HG03095 (cell line): Measurements from ENCODE around the gene PTPN2.

Experiments used
- ATAC-seq: cut with Tn5 transposase; IDR thresholded peaks from one replicate; pipeline ENCODE4 v1.9.1; 2021; ENCODE audit warnings: moderate library complexity; ENCODE audit not compliant: unreplicated experiment

The PTPN2 gene

DNA sequence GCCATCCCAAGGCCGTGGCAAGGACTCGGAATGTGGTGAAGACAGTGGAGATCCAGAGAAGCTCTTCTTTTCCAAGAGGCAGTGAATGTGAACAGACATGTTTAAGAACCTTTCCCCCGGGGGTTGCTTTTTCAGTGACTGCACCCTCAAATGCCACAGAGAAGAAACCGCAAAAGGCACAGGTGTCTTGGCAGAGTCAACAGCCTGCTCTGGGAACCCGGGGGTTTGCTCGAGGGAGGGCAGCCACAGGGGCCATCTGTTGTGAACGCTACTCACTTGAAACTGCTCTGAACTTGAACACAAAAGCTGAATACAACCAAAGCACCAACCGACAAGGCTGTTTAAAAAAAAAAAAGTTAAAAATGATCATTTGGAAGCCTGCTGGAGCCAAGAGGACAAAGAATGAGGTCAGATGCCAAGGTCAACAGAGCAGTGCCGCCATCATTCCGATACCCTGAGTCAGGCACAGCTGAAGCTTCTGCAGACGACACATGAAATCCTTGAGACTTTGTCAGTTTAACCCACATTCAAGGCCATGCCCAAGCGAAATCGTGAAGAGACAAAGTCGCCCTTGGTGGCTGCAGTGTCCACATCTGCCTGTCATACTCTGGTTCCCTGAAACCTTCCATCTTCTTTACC lies 133.8 kb downstream of the PTPN2 start:
- ATAC-seq: no peak

DNA sequence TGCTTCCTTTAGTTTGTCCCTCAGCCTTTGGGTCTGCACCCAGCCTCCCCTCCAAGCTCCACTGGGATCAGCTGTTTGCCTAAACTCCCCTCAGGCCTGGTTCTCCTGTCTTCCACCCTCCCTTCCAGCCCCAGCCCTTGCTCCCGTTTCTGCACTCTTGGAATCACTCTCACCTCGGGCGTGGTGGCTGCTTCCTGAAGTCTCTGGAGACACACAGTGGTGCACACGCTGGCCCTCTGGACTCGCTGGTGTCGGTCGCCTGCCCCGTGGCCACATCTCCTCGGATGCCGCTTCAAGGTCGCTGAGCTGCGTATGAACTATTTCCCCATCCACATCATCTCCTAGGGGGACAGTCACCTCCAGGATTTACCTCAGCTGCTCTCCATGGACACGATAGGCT lies 134.9 kb downstream of the PTPN2 start:
- ATAC-seq: no peak

DNA sequence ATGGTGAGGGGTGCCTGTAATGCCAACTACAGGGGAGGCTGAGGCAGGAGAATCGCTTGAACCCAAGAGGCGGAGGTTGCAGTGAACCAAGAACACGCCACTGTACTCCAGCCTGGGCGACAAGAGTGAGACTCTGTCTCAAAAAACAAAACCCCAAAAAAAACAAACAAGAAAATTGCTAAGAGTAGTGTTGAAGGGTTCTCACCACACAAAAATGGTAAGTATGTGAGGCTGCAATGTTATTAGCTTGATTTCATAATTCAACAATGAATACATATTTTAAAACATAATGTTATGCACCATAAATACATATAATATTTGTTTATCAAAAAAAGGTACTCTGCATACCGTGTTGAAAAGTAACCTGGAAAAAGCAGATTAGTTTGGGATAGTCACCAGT lies 135.4 kb downstream of the PTPN2 start:
- ATAC-seq: no peak

DNA sequence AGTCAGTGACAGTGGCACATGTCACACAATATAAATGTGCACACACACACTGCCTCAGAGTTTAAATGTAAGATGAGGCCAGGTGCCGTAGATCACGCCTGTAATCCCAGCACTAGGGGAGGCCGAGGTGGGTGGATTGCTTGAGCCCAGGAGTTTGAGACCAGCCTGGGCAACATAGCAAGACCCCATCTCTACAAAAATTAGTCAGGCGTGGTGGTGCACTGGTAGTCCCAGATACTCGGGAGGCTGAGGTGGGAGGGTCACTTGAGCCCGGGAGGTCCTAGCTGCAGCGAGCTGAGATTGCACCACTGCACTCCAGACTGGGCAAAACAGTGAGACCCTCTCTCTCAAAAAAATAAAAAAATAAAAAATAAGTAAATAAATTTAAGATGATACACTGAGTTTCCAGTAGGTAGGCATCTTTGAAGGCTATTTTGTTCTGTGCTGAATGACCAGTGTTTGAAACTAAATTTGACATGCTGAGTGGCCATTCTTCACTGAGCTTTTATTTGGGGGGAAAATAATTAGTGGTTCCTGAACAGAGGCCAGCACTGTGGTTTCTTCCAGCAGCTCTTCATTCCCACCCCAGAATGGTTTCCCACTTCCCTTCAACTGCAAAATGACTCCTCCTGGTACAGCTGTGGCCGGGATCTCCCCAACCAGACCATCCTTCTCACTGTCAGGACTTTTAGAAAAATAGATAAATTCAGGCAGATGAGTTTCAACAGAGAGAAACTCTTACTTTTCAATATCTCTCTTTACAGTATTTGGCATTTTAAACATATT lies 136.3 kb downstream of the PTPN2 start:
- ATAC-seq: no peak

DNA sequence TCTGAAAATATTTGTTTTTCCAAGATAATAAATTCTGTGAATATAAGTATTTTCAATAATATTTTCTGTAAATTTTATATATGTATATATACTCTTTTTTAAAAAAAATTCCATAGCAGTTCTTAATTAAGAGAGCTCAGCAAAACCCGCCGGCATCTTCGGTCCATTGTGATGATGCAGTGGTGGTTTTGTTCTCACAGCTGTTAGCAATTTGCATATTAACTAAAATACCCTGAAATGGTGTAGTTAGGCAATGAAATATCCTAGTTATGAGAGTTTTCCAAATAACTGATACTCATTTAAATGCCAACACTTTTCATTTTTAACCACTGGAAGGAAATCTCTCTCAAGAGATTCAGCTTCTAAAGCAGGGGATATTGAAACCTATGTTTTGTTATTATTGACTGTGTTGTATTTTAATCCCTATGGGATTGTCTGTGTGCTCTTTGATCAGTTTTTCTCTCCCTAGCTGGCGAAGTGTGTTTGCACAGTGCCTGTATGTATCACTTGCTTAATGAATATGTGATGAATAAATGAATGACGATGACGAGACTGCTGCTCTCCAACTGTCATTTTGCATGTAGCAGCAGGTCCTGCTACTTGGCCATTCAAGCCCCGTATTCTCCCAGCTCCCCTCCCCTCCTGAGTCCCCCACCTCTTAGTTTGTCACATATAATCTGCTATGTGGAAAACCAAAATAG lies 138.8 kb downstream of the PTPN2 start:
- no peak for ATAC-seq

DNA sequence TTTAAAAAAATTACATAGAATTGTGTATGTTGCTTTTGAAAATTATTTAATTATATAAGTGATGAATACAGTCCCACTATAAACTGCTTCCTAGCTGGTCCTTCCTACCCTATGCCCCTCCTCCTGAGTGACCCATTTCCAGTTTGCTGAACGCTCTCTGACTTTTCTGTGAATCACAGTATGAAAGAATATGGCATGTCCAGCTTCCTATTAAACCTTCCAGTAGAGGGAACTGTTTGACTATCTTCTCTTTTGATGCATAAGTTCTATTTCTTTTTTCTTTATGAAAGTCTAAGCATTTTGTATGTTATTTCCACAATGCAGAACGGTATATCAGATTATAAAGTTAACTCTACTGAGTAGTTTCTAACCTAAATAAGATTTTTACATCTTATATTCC lies 139.9 kb downstream of the PTPN2 start:
- ATAC-seq: no peak

DNA sequence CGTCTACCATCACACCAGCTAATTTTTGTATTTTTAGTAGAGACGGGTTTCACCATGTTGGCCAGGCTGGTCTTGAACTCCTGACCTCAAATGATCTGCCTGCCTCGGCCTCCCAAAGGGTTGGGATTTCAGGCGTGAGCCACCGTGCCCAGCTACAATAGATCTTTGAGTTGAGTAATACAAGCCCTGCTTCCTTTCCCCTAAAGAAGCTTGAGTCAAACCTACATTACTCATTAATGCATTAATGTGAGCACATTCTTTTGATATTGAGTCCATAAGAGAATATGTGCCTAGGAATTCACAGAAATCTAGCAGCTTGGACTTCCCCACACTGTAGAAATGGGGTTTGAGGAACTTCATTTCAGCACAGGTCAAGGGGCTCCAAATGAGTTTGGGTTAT lies 141.6 kb downstream of the PTPN2 start:
- ATAC-seq: no peak
